Upper lobe of right lung (tissue), 1 donor: Measurements from ENCODE around the gene FASTKD3. TPM values are rescaled to one million over a fixed set of nuclear protein-coding genes. Genes with fewer than 3 reads are reported as not detected.

Experiments
- ATAC-seq: fragments of 200-7000 bp; cut with Tn5 transposase; one replicate; pipeline ENCODE4 v1.9.1; 2020; ENCODE audit warnings: mild to moderate bottlenecking, moderate library complexity
- DNase-seq: peaks from one replicate; pipeline ENCODE4 v3.0.0-alpha.2; 2020
- H3K27ac ChIP-seq: fragments of 200-600 bp; one replicate; pipeline ENCODE4 v1.8.0; 2022
- H3K27me3 ChIP-seq: fragments of 200-600 bp; one replicate; pipeline ENCODE4 v1.8.0; 2022; ENCODE audit warnings: mild to moderate bottlenecking
- H3K36me3 ChIP-seq: fragments of 200-600 bp; one replicate; pipeline ENCODE4 v1.8.0; 2022
- H3K4me1 ChIP-seq: fragments of 200-600 bp; one replicate; pipeline ENCODE4 v1.8.0; 2022
- H3K4me3 ChIP-seq: fragments of 200-600 bp; one replicate; pipeline ENCODE4 v1.8.0; 2022; ENCODE audit warnings: mild to moderate bottlenecking
- H3K9me3 ChIP-seq: fragments of 200-600 bp; one replicate; pipeline ENCODE4 v1.8.0; 2022
- intact Hi-C: fragments of 100-400 bp; cut with DNase I; formaldehyde crosslinking; loops from one replicate; pipeline ENCODE4 v1.11.0; 2022
- total RNA-seq: library from RNA; stranded (reverse); fragmentation: NEBNext Ultra II Directional; extraction: Animal tissue kit (Norgen Biotek cat#: 25700); gene quantifications from one replicate; pipeline ENCODE4 v1.2.1, GENCODE V29; 2021
- TF ChIP-seq, protein P1 (sequence below): fragments of 200-600 bp; IDR thresholded peaks from one replicate; pipeline ENCODE4 v1.8.0; 2022; ENCODE audit warnings: antibody characterized with exemption
- donor health status: DM: no; HTN: yes; CAD: no; lungs with severe emphysema.

Gene FASTKD3
- total RNA-seq, 1 donor from 2014 or later = 8.0 TPM

DNA sequence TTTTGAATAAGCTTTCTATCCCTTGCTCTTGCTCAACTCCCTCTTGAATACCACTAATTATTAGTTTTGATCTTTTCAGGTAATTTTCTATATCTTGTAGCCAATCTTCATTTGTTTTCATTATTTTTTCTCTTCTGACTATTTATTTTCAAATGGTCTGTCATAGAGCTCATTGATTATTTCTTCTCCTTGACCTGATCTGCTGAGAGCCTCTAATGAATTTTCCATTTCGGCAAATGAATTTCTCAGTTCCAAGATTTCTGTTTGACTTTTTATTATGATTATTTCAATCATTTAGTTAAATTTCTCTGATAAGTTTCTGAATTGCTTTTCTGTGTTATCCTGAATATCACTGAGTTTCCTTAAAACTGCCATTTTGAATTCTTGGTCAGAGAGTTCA, 39.5 kb upstream of the FASTKD3 start:
- DNase-seq (no peak), ATAC-seq (no peak)
- H3K9me3 ChIP-seq = peaks cover 10% of the 10 kb centered on the region
- no peak overlapping the region for H3K4me3 ChIP-seq
- TF ChIP-seq, protein P1, sequence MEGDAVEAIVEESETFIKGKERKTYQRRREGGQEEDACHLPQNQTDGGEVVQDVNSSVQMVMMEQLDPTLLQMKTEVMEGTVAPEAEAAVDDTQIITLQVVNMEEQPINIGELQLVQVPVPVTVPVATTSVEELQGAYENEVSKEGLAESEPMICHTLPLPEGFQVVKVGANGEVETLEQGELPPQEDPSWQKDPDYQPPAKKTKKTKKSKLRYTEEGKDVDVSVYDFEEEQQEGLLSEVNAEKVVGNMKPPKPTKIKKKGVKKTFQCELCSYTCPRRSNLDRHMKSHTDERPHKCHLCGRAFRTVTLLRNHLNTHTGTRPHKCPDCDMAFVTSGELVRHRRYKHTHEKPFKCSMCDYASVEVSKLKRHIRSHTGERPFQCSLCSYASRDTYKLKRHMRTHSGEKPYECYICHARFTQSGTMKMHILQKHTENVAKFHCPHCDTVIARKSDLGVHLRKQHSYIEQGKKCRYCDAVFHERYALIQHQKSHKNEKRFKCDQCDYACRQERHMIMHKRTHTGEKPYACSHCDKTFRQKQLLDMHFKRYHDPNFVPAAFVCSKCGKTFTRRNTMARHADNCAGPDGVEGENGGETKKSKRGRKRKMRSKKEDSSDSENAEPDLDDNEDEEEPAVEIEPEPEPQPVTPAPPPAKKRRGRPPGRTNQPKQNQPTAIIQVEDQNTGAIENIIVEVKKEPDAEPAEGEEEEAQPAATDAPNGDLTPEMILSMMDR = no peak
- H3K4me1 ChIP-seq = no peaks in the 10 kb centered on the region
- no peak overlapping the region for H3K27ac ChIP-seq
- H3K36me3 ChIP-seq = peaks cover 8% of the 10 kb centered on the region
- no peaks in the 10 kb centered on the region for H3K27me3 ChIP-seq
- intact Hi-C loops = no loop called here

DNA sequence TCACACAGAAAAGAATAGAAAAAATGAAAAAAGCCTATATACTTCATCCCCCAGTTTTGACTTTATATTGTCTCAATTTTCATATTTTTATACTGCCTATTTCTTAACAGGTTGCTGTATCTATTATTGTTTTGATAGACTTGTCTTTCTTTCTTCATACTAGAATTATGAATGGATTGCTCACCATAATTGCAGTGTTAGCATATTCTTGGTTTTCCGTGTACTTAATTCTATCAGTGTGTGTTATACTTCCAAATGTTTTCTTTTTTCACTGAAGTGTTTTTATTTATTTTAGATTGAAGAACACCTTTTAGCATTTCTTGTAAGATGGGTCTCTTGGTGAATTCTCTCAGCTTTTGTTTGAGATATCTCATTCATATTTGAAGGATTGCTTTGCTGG, 38.8 kb upstream of the FASTKD3 start:
- DNase-seq (no peak), ATAC-seq (no peak)
- no peak overlapping the region for H3K27ac ChIP-seq
- intact Hi-C loops = no loop called here
- TF ChIP-seq, protein P1 = no peak
- peaks cover 10% of the 10 kb centered on the region for H3K9me3 ChIP-seq
- H3K27me3 ChIP-seq = no peaks in the 10 kb centered on the region
- no peaks in the 10 kb centered on the region for H3K4me1 ChIP-seq
- H3K36me3 ChIP-seq = peaks cover 15% of the 10 kb centered on the region
- H3K4me3 ChIP-seq = no peak overlapping the region

DNA sequence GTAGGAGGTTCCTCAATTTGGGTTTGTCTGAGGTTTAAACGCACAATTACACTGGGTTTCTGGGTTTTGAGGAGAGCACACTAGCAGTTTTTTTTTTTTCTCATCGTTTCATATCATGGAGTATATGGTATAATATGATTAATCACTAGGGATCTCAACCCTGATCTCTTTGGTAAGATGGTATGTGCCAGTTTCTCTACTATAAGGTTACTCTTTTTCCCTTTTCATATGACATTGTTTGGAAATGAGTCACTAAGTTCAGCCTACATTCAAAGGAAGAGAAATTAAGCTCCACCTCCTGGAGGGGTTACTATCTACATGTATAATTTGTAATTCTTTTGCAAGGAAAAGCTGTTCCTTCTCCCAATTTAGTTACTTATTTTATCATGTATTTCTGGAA, 35.3 kb upstream of the FASTKD3 start:
- Histone ChIP-seq H3K27me3 (no peaks in the 10 kb centered on the region), H3K4me1 (no peaks in the 10 kb centered on the region), H3K4me3 (no peak overlapping the region), H3K27ac (no peak overlapping the region), H3K9me3 (peaks cover 10% of the 10 kb centered on the region), H3K36me3 (peaks cover 50% of the 10 kb centered on the region)
- TF ChIP-seq, protein P1 = no peak
- ATAC-seq = no peak
- intact Hi-C loops = no loop called here
- DNase-seq = no peak

DNA sequence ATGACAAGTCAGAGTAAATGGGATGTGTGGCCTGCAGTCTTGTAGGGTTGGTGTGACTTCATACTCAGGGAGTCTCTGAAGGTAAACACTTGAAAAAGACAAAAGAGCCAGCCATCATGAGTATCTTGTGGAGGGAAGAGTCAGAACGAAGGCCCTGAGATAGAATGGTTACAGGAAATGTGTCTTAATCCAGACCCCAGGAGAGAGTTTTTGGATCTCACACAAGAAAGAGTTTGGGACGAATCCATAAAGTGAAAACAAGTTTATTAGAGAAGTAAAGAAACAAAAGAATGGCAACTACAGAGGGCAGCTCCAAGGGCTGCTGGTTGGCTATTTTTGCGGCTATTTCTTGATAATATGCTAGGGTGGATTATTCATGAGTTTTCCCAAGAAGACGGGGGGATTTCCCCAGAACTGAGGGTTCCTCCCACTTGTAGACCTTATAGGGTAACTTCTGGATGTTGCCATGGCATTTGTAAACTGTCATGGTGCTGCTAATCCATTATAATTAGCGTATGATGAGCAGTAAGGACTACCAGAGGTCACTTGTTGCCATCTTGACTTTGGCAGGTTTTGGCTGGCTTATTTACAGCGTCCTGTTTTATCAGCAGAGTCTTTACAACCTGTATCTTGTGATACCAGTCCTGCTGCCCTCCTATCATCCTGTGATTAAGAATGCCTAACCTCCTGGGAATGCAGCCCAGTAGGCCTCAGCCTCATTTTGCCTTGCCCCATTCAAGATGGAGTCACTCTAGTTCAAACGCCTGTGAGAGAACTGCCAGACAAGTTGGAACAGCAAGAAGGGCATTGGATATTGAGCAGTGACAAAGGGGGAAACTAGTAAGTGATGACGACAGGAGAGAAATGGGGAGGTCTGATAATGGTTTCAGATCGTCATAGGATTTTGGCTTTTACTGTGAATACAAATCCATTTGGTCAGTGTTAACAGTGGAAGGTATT, 34.1 kb upstream of the FASTKD3 start:
- Histone ChIP-seq H3K4me3 (no peak overlapping the region), H3K27ac (no peak overlapping the region), H3K9me3 (peaks cover 4% of the 10 kb centered on the region), H3K36me3 (peaks cover 62% of the 10 kb centered on the region), H3K4me1 (no peaks in the 10 kb centered on the region), H3K27me3 (no peaks in the 10 kb centered on the region)
- no peak for ATAC-seq
- TF ChIP-seq, protein P1 = no peak
- intact Hi-C loops = no loop called here
- no peak for DNase-seq

DNA sequence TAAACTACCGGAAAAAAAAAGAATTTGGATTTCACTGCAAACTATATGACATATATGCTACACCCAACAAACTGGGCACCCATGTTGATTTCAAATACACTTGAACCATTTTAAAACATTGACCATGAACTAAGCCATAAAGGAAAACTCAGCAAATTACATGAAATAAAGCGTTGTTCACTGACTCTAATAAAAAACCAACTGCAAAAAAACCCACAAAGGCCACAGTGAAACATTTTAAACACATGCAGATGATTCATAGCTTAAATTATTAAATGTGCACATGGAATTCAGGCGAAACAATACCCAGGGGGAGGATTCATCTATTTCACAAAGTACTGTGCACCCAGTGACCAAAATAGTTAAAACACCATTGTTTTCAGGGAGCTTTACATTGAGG, 33.4 kb upstream of the FASTKD3 start:
- TF ChIP-seq, protein P1 = no peak
- DNase-seq (no peak), ATAC-seq (no peak)

More for the DNA sequence above, 33.4 kb upstream of the FASTKD3 start:
- H3K36me3 ChIP-seq = peaks cover 69% of the 10 kb centered on the region
- no peak overlapping the region for H3K27ac ChIP-seq
- no peak overlapping the region for H3K4me3 ChIP-seq
- H3K9me3 ChIP-seq = no peaks in the 10 kb centered on the region
- no peaks in the 10 kb centered on the region for H3K27me3 ChIP-seq
- intact Hi-C loops = no loop called here
- H3K4me1 ChIP-seq = no peaks in the 10 kb centered on the region
